Hematopoietic multipotent progenitor cell treated with erythropoietin and hydrocortisone succinate and interleukin-3 and kit ligand, for 4 days (in vitro differentiated cells): ENCODE results near the gene RPS6KA2.
"Not testable (repeated sequence)": the region's sequence is repeated elsewhere in the genome, so short reads cannot be mapped to it uniquely, and the experiment has no call there.

Source experiments
- DNase-seq: peaks from one replicate; pipeline ENCODE4 v3.0.0-alpha.2; 2015

Gene RPS6KA2

GRCh38 chr6:166588691-166589336, 38.2 kb downstream of the RPS6KA2 start:
- DNase-seq, result peak; percentile 27

GRCh38 chr6:166587631-166588413, 39.2 kb downstream of the RPS6KA2 start:
- DNase-seq, result peak; percentile 56

DNA sequence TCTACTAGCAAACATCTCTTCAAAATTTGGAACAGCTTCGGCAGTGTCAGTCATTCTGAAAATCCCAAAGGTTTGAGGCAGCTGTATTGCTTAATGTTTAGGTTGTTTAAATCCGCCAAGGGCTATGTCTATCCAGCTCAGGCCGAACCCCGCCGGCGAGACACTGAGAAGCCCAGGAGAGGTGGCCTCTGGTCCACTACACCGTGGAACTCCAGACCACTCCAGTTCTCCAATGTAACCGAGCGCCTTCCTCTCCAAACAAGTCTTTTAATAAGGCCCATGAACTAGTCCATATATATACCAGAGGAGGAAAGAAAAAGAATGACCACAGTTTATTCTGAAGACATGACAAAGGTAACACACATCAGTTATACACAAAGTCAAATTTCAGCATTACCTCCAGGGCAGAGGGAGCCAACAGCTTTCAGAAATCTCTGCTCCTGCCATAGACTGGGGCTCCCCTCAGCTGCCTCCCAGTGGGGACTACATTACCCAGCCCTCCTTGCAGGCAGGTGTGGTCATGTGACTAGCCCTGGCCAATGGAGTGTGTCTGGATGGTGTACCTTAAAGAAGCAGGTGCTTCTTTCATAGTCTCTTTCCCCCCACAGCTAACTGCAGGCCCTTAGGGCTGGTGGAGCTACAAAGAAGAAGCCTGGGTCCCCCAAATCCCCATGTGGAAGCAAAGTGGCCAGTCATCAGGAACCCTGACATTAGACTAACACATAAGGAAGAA, 40.5 kb downstream of the RPS6KA2 start, which contains the start of gene RAMACL:
TSS of gene RAMACL (minus strand) at position 255 of the 733 bp plus-strand sequence. CDS start at position 54, 201 bp downstream.
- peak; percentile 38 for DNase-seq

- DNase-seq, result no peak
These were observed 42.1 kb downstream of the RPS6KA2 start for GRCh38 chr6:166584853-166585429.

- DNase-seq, result no peak
These were observed 42.9 kb downstream of the RPS6KA2 start for GRCh38 chr6:166584155-166584554.

DNA sequence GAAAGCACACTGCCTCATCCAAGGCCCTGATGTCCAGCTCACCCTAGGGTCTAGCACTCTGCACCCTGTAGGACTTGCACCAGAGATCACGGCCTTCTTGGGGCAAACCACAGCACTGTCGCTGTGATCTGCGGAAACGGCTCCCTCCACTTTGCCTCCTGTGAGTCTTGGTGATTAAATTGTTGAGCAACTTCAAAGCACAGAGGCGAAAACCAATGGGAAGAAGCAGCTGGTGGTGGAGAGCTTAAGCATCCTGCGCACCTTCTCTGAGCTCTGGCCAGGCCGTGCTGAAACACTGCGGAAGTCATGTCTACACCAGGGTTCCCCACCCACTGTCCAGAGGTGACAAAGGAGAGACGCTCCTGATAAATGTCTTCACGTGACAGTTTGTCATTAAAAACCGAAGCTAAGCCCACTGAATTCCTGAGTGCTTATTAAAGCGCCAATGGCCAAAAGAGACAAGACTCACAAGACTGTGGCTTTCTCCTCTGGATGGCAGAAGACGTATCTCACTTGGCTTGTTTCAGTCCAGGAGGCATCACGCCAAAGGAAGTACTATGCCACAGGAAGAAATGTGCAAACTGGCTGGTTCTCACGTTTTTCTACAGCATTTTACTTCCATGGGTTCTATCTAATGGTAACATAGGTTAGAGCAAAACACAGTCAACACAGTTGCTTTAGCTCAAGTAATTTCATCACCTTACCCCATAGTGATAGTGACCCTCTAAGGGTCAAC, 43.7 kb downstream of the RPS6KA2 start:
- DNase-seq, result peak; percentile 31

GRCh38 chr6:166582258-166582657, 44.8 kb downstream of the RPS6KA2 start:
- no peak for DNase-seq

DNA sequence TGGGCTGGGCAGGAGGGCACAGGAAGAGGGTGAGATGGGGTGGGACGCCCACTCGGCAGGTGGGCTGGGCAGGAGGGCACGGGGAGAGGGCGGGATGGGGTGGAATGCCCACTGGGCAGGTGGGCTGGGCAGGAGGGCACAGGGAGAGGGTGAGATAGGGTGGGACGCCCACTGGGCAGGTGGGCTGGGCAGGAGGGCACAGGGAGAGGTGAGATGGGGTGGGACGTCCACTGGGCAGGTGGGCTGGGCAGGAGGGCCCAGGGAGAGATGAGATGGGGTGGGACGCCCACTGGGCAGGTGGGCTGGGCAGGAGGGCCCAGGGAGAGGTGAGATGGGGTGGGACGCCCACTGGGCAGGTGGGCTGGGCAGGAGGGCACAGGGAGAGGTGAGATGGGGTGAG, 45.2 kb downstream of the RPS6KA2 start:
- not testable (repeated sequence) for DNase-seq

DNA sequence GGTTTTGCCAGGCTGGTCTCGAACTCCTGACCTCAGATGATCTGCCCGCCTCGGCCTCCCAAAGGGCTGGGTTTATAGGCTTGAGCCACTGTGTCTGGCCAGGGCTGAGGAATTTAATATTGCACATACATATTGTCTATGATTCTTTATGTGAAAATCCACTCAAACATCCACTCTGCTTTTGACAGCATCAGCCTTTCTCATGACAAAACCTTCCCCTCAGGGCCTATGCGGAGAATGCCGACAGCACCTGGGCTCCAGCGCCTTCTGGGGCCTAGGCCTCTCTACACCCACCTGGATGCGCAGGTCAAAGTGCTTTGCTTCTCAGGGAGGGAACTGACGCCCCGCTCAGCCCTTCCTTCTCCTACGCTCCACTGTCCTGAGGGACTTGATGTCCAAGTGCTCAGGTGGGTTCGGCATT, 46.0 kb downstream of the RPS6KA2 start:
- no peak for DNase-seq

DNA sequence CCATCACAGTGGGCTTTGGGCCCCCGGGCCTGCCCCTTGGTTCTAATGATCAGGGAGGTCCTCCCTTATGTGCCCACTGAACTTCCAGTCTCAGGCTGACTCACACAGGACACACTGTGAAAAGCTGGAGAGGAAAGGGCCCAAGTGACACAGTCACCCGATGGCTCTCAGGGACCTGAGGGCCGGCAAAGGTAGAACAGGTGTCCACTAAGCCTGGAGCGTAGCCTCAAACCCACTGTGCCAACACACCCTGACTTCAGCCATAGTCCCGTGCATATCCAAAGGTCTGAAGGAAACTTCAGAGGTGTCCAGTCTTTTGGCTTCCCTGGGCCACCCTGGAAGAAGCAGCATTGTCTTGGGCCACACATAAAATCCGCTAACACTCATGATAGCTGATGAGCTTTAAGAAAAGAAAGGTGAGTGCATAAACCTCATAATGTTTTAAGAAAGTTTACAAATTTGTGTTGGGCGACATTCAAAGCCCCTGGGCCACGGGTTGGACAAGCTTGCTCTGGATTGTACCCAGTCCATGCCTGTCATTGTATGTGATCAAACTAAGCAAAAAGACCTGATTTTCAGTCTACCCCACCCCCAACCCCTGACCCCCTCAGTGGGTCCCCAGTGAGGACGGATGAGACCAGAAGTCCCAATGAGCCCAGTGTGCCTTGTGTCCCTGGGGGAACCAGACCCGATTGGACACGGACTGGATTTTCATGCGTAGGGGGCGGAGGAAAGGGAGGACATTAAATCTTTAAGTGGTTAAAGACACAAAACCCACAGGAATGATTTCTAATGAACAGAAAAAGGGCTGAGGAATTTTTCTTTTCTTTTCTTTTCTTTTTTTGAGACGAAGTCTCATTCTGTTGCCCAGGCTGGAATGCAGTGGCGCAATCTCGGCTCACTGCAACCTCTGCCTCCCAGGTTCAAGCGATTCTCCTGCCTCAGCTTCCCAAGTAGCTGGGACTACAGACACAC, 46.7 kb downstream of the RPS6KA2 start:
- no peak for DNase-seq

DNA sequence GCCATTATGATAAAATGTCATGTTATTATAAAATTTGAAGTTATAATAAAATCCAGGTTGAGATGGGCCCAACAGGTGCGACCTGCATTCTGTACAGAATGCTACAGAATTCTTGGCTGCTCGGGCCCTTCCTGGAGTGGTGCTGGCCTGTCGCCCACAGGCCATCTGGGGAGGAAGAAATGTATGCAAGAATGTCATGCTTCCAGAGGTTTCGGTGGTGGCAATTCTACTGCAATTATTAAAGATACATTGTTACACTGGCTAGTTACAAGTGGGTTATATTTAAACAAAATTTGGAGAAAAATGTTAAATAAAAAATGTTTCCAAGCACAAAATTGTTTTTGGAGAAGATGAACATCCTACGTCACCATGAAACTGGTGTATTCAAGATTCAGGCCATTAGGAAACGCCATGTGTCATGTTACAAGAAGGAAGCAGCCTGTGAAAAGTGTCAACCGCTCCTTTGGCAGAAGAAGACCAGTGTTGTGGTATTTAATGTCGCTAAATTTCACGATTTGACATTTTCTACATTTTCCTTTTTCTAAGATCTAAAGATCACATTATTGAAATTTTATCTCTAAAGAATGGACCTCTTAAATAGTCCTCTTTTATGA, 47.7 kb downstream of the RPS6KA2 start:
- DNase-seq, result no peak

- DNase-seq, result no peak
These were observed 48.4 kb downstream of the RPS6KA2 start for GRCh38 chr6:166578536-166579236.

DNA sequence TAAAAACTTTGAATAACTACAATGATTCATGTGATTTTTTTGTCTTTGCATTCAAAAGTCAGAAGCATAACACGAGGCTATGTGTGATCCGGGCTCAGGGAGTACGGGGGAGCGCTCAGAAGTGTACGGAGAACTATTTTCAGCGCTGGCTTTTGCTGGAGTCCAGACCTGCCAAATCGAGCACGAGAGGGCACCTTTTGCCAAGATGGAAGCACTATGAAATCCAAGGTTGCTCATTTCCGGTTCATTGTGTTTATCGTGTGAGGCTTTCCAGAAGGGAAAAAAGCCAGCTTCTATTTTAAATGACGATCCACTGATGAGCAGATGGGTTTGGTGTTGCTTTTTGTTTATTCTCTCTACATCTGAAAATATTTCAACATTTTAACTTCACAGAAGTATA, 51.8 kb downstream of the RPS6KA2 start:
- no peak for DNase-seq

DNA sequence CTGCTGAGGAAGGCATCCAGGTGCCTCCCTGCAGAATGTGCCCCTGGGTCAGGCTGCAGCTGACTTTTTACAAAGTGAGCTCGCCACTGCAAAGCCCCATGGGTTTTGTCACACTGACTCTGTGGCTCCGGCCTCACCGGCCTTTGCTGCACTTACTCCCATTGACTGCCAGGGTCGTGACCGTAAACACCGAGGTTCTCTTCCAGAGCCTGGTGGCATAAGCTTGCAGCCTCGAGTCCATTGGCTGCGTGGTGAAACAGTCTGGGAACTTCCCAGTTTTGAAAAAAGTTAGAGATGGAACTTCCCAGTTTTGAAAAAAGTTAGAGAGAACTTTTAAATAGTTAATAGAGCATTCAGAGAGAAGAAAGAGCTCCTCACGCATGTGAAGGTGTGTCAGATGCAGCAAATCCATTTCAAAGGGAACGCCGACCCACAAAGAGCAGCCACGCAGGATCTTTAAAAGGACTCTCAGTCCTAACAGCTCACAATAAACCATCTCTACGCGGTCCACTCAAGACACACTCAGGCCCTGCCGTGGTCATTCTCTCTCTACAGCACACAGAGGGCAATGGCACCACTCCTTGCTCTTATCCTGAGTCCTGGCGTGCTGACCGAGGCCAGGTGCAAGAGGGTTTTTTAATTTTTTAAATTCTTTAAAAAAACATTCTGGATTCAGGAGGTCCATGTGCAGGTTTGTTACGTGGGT, 53.4 kb downstream of the RPS6KA2 start:
- DNase-seq, result no peak

DNA sequence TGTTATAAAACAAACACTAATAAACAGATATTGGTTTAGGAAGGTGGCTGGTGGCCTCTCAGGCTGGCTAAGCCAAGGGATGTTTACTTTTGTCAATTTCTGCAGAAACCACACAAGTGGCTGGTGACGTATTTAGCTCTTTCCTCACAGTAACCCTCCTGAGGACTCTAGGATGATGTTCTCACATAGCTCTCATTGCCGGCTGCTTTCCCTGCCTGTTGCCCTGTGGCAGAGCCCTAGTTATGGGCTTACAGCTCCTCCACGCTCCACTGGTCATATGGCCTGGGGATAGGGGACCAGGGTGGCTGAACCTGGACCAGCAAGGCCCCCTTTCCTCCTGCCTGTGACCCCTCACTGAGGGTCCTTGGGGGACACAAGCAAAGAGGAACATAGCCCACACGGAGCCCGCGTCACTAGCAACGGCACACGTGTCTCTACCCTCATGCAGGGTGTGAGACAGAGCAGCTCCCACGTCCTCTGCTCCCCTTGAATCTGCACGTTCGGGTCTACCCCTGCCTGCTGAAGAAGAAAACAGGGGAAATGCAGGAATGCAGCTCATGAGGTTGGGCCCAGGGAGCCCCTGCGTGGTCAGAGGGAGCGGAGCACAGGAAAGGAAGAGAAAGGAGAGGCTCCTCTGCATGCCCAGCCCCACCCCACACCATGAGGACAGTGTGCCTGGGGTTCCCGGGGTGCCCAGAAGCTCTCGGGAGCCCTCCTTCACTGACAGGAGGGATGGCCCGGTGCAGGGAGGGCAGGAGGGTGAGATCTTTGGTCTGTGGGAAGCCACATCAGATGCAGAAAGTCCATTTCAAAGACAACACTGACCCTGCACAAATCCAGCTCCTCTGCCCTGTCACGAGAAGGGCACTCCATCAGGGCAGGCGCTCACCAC, 54.4 kb downstream of the RPS6KA2 start:
- DNase-seq, result no peak

- DNase-seq, result no peak
These were observed 55.9 kb downstream of the RPS6KA2 start for GRCh38 chr6:166570929-166571713.

DNA sequence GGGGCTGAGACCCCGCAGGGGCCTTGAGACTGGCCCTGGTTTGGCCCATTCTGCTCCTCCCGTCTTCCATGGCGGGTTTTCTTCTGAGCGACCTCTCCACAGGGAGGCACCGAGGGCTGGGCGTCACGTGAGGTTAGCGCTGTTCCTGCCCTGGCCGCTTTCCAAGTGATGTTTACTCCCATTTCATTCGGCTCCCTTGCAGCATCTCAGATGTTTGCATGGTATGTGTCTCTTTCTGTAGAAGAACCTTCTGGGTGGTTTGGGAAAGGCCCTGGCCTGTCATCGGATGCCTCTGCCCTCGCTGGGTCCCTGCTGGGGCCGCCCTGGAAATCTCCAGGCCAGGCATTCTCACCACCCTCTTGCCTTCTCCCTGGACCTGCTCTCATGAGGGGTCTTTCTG, 57.8 kb downstream of the RPS6KA2 start:
- DNase-seq, result no peak

GRCh38 chr6:166567813-166568212, 59.2 kb downstream of the RPS6KA2 start:
- DNase-seq, result no peak
